Measurements from ENCODE around the gene ATXN3L.

- TF ChIP-seq, protein P1, sequence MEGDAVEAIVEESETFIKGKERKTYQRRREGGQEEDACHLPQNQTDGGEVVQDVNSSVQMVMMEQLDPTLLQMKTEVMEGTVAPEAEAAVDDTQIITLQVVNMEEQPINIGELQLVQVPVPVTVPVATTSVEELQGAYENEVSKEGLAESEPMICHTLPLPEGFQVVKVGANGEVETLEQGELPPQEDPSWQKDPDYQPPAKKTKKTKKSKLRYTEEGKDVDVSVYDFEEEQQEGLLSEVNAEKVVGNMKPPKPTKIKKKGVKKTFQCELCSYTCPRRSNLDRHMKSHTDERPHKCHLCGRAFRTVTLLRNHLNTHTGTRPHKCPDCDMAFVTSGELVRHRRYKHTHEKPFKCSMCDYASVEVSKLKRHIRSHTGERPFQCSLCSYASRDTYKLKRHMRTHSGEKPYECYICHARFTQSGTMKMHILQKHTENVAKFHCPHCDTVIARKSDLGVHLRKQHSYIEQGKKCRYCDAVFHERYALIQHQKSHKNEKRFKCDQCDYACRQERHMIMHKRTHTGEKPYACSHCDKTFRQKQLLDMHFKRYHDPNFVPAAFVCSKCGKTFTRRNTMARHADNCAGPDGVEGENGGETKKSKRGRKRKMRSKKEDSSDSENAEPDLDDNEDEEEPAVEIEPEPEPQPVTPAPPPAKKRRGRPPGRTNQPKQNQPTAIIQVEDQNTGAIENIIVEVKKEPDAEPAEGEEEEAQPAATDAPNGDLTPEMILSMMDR (IDR thresholded peaks at IDR 0.05), result no peak
- TF ChIP-seq POLR2A (IDR thresholded peaks at IDR 0.05), result no peak
These were observed 42.3 kb downstream of the ATXN3L start for GRCh38 chrX:13277539-13277938.

All from suprapubic skin (tissue), 3 donors.